Activated CD4-positive, alpha-beta T cell treated with anti-CD3 and anti-CD28 coated beads, Interleukin-2, amount 10 ng/mL, durations not matched to agents 24 days and 14 days (primary cell): ENCODE results near the gene SNORC. TPM values are rescaled to one million over a fixed set of nuclear protein-coding genes. Genes with fewer than 3 reads are reported as not detected.

Experiments used
- DNase-seq: peaks from one replicate; pipeline ENCODE4 v3.0.0; 2022
- H3K27ac Mint-ChIP-seq: one replicate; pipeline ENCODE4 v1.8.0; 2022; ENCODE audit warnings: mild to moderate bottlenecking, mixed read lengths
- H3K27me3 Mint-ChIP-seq: one replicate; pipeline ENCODE4 v1.8.0; 2022; ENCODE audit warnings: mixed read lengths
- H3K36me3 Mint-ChIP-seq: one replicate; pipeline ENCODE4 v1.8.0; 2022; ENCODE audit warnings: low read depth, mild to moderate bottlenecking, mixed read lengths
- H3K4me1 Mint-ChIP-seq: one replicate; pipeline ENCODE4 v1.8.0; 2021; ENCODE audit warnings: mixed read lengths
- H3K4me3 Mint-ChIP-seq: one replicate; pipeline ENCODE4 v1.8.0; 2022; ENCODE audit warnings: mild to moderate bottlenecking, moderate library complexity, mixed read lengths
- H3K9me3 Mint-ChIP-seq: one replicate; pipeline ENCODE4 v1.8.0; 2021; ENCODE audit warnings: mixed read lengths
- intact Hi-C: fragments of 100-400 bp; cut with micrococcal nuclease; formaldehyde crosslinking; loops from one replicate; pipeline ENCODE4 v1.15.1; 2023
- total RNA-seq: library from RNA; stranded (reverse); gene quantifications from 2 replicates; pipeline ENCODE4 v1.2.3, GENCODE V29; 2022

Gene SNORC
- total RNA-seq, 1 donor from 2014 or later, result 1.2 TPM

GRCh38 chr2:232890896-232891601 lies 21.0 kb downstream of the SNORC start:
- H3K9me3 Mint-ChIP-seq, result no peaks in the 10 kb centered on the region
- intact Hi-C loops, result no loop called here

GRCh38 chr2:232891621-232892071 lies 21.6 kb downstream of the SNORC start:
- H3K27ac Mint-ChIP-seq, result no peak overlapping the region
- DNase-seq, result no peak
- H3K9me3 Mint-ChIP-seq, result no peaks in the 10 kb centered on the region
- no peaks in the 10 kb centered on the region for H3K36me3 Mint-ChIP-seq
- no peaks in the 10 kb centered on the region for H3K4me1 Mint-ChIP-seq
- H3K27me3 Mint-ChIP-seq, result peaks cover 4% of the 10 kb centered on the region
- intact Hi-C loops, result no loop called here
- H3K4me3 Mint-ChIP-seq, result no peak overlapping the region

More at GRCh38 chr2:232890896-232891601, 21.0 kb downstream of the SNORC start:
- no peak overlapping the region for H3K27ac Mint-ChIP-seq
- DNase-seq, result no peak
- no peak overlapping the region for H3K4me3 Mint-ChIP-seq
- peaks cover 4% of the 10 kb centered on the region for H3K27me3 Mint-ChIP-seq
- H3K36me3 Mint-ChIP-seq, result no peaks in the 10 kb centered on the region
- no peaks in the 10 kb centered on the region for H3K4me1 Mint-ChIP-seq

GRCh38 chr2:232892221-232892620 lies 22.2 kb downstream of the SNORC start:
- intact Hi-C loops, result no loop called here
- no peak overlapping the region for H3K4me3 Mint-ChIP-seq
- no peak overlapping the region for H3K27ac Mint-ChIP-seq
- no peaks in the 10 kb centered on the region for H3K4me1 Mint-ChIP-seq
- DNase-seq, result no peak
- H3K9me3 Mint-ChIP-seq, result no peaks in the 10 kb centered on the region
- no peaks in the 10 kb centered on the region for H3K36me3 Mint-ChIP-seq
- H3K27me3 Mint-ChIP-seq, result peaks cover 4% of the 10 kb centered on the region

- intact Hi-C loops, result no loop called here
Observed at GRCh38 chr2:232892843-232893242, 22.8 kb downstream of the SNORC start.

GRCh38 chr2:232893834-232894233 lies 23.8 kb downstream of the SNORC start:
- no peaks in the 10 kb centered on the region for H3K36me3 Mint-ChIP-seq
- no peak overlapping the region for H3K4me3 Mint-ChIP-seq
- intact Hi-C loops, result no loop called here
- no peak for DNase-seq
- H3K9me3 Mint-ChIP-seq, result no peaks in the 10 kb centered on the region
- H3K27ac Mint-ChIP-seq, result no peak overlapping the region
- peaks cover 4% of the 10 kb centered on the region for H3K27me3 Mint-ChIP-seq
- H3K4me1 Mint-ChIP-seq, result no peaks in the 10 kb centered on the region

More at GRCh38 chr2:232892843-232893242, 22.8 kb downstream of the SNORC start:
- H3K4me3 Mint-ChIP-seq, result no peak overlapping the region
- no peaks in the 10 kb centered on the region for H3K36me3 Mint-ChIP-seq
- no peak for DNase-seq
- H3K4me1 Mint-ChIP-seq, result no peaks in the 10 kb centered on the region
- H3K9me3 Mint-ChIP-seq, result no peaks in the 10 kb centered on the region
- no peak overlapping the region for H3K27ac Mint-ChIP-seq
- H3K27me3 Mint-ChIP-seq, result peaks cover 4% of the 10 kb centered on the region

GRCh38 chr2:232894251-232894650 lies 24.2 kb downstream of the SNORC start:
- H3K9me3 Mint-ChIP-seq, result no peaks in the 10 kb centered on the region
- H3K4me3 Mint-ChIP-seq, result no peak overlapping the region
- intact Hi-C loops, result no loop called here
- DNase-seq, result no peak
- peaks cover 4% of the 10 kb centered on the region for H3K27me3 Mint-ChIP-seq
- H3K27ac Mint-ChIP-seq, result no peak overlapping the region
- no peaks in the 10 kb centered on the region for H3K4me1 Mint-ChIP-seq
- no peaks in the 10 kb centered on the region for H3K36me3 Mint-ChIP-seq

GRCh38 chr2:232894746-232895145 lies 24.7 kb downstream of the SNORC start:
- H3K4me1 Mint-ChIP-seq, result no peaks in the 10 kb centered on the region
- H3K27me3 Mint-ChIP-seq, result peaks cover 4% of the 10 kb centered on the region
- no peaks in the 10 kb centered on the region for H3K36me3 Mint-ChIP-seq
- H3K4me3 Mint-ChIP-seq, result no peak overlapping the region
- intact Hi-C loops, result no loop called here
- peak overlapping the region; percentile 21 for H3K27ac Mint-ChIP-seq
- no peaks in the 10 kb centered on the region for H3K9me3 Mint-ChIP-seq
- no peak for DNase-seq

- no peaks in the 10 kb centered on the region for H3K4me1 Mint-ChIP-seq
- H3K27ac Mint-ChIP-seq, result peak overlapping the region; percentile 71
- H3K36me3 Mint-ChIP-seq, result no peaks in the 10 kb centered on the region
- no peaks in the 10 kb centered on the region for H3K9me3 Mint-ChIP-seq
- peaks cover 2% of the 10 kb centered on the region for H3K27me3 Mint-ChIP-seq
- no peak for DNase-seq
- intact Hi-C loops, result no loop called here
- H3K4me3 Mint-ChIP-seq, result no peak overlapping the region
Observed at GRCh38 chr2:232896111-232896510, 26.0 kb downstream of the SNORC start.

- Mint-ChIP-seq H3K36me3 (no peaks in the 10 kb centered on the region), H3K4me1 (no peaks in the 10 kb centered on the region), H3K9me3 (no peaks in the 10 kb centered on the region)
Observed at GRCh38 chr2:232896720-232897597, 26.9 kb downstream of the SNORC start.

GRCh38 chr2:232897598-232898408 lies 27.7 kb downstream of the SNORC start:
- H3K27ac Mint-ChIP-seq, result no peak overlapping the region
- peak overlapping the region; percentile 26 for H3K4me3 Mint-ChIP-seq
- no peaks in the 10 kb centered on the region for H3K36me3 Mint-ChIP-seq
- H3K4me1 Mint-ChIP-seq, result no peaks in the 10 kb centered on the region
- no peaks in the 10 kb centered on the region for H3K9me3 Mint-ChIP-seq
- intact Hi-C loops, result no loop called here
- DNase-seq, result no peak
- H3K27me3 Mint-ChIP-seq, result no peaks in the 10 kb centered on the region

More at GRCh38 chr2:232896720-232897597, 26.9 kb downstream of the SNORC start:
- intact Hi-C loops, result no loop called here
- Mint-ChIP-seq H3K27ac (no peak overlapping the region), H3K27me3 (peaks cover 2% of the 10 kb centered on the region), H3K4me3 (no peak overlapping the region)
- no peak for DNase-seq

- DNase-seq, result no peak
- Mint-ChIP-seq H3K27ac (no peak overlapping the region), H3K36me3 (no peaks in the 10 kb centered on the region), H3K4me1 (no peaks in the 10 kb centered on the region), H3K4me3 (no peak overlapping the region), H3K27me3 (no peaks in the 10 kb centered on the region), H3K9me3 (no peaks in the 10 kb centered on the region)
- intact Hi-C loops, result no loop called here
Observed at GRCh38 chr2:232898592-232899543, 28.8 kb downstream of the SNORC start.

GRCh38 chr2:232900811-232901735 lies 31.0 kb downstream of the SNORC start:
- H3K27me3 Mint-ChIP-seq, result no peaks in the 10 kb centered on the region
- H3K9me3 Mint-ChIP-seq, result no peaks in the 10 kb centered on the region
- H3K4me1 Mint-ChIP-seq, result no peaks in the 10 kb centered on the region
- no peak overlapping the region for H3K4me3 Mint-ChIP-seq
- intact Hi-C loops, result no loop called here
- no peaks in the 10 kb centered on the region for H3K36me3 Mint-ChIP-seq
- DNase-seq, result no peak
- H3K27ac Mint-ChIP-seq, result no peak overlapping the region
